OCI-LY1 (cell line): ENCODE data around the gene LHX2.

Source experiments
- EZH2 ChIP-seq: fragments of 200-600 bp; sonication (generic), shearing (Covaris generic); IDR thresholded peaks from 2 replicates; pipeline ENCODE4 v1.8.0; 2017; ENCODE audit warnings: borderline replicate concordance, mixed run types, mild to moderate bottlenecking, antibody characterized with exemption, low read length, moderate library complexity, mixed read lengths
- TF ChIP-seq, protein P1 (sequence below): fragments of 200-600 bp; sonication (generic), shearing (Covaris generic); IDR thresholded peaks from 2 replicates; pipeline ENCODE4 v1.5.1; 2017; ENCODE audit warnings: mild to moderate bottlenecking, antibody characterized with exemption, low read length, moderate library complexity, mixed read lengths

DNA sequence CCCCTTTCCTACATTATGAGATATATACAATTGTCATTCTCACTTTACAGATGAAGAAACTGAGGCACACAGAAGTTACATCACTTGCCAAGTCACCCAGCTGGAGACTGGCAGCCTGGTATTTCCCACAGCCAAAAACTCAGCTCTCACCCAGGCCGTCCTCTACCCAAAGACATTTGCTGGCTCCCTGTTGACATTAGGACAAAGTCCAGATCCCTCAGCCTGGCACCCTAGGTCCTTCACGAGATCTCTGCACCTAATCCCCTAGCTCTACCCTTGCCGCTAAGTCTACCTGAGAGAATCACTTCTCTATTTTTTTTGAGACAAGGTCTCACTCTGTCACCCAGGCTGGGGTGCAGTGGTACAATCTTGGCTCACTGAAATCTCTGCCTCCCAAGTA lies 26.8 kb upstream of the LHX2 start:
- TF ChIP-seq, protein P1, sequence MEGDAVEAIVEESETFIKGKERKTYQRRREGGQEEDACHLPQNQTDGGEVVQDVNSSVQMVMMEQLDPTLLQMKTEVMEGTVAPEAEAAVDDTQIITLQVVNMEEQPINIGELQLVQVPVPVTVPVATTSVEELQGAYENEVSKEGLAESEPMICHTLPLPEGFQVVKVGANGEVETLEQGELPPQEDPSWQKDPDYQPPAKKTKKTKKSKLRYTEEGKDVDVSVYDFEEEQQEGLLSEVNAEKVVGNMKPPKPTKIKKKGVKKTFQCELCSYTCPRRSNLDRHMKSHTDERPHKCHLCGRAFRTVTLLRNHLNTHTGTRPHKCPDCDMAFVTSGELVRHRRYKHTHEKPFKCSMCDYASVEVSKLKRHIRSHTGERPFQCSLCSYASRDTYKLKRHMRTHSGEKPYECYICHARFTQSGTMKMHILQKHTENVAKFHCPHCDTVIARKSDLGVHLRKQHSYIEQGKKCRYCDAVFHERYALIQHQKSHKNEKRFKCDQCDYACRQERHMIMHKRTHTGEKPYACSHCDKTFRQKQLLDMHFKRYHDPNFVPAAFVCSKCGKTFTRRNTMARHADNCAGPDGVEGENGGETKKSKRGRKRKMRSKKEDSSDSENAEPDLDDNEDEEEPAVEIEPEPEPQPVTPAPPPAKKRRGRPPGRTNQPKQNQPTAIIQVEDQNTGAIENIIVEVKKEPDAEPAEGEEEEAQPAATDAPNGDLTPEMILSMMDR = no peak
- TF ChIP-seq EZH2 = no peak
